Esophagus muscularis mucosa (tissue), 4 donors: ENCODE measurements around the gene HIF1A. TPM values are rescaled to one million over a fixed set of nuclear protein-coding genes. Genes with fewer than 3 reads are reported as not detected.

Experiments
- DNase-seq: peaks from one replicate; pipeline ENCODE4 v3.0.0-alpha.2; 2017; ENCODE audit errors: extremely low spot score
- H3K27ac ChIP-seq, 4 donors: fragments of 200-600 bp; sonication (generic); replicated peaks in 1 of 4; 1 replicate in 3 of 4; 2 replicates in 1 of 4; pipeline ENCODE4 v1.5.1; 2016 to 2019; ENCODE audit warnings: mild to moderate bottlenecking in 1 of 4
- H3K27me3 ChIP-seq, 4 donors: fragments of 200-600 bp; sonication (generic); one replicate each; pipeline versions ENCODE4 v1.5.1 to v1.6.0; 2016 to 2019
- H3K36me3 ChIP-seq, 4 donors: fragments of 200-600 bp; sonication (generic); one replicate each; pipeline ENCODE4 v1.5.1; 2016 to 2019
- H3K4me1 ChIP-seq, 4 donors: fragments of 200-600 bp; sonication (generic); one replicate each; pipeline ENCODE4 v1.5.1; 2016 to 2019
- H3K4me3 ChIP-seq, 4 donors: fragments of 200-600 bp; sonication (generic); 1 replicate in 2 of 4; 2 replicates in 2 of 4; pipeline ENCODE4 v1.5.1; 2016 to 2019; ENCODE audit warnings: mild to moderate bottlenecking in 4 of 4, moderate library complexity in 1 of 4
- H3K9me3 ChIP-seq, 4 donors: fragments of 200-600 bp; sonication (generic); 1 replicate in 3 of 4; 2 replicates in 1 of 4; pipeline ENCODE4 v1.5.1; 2016 to 2019
- CTCF ChIP-seq, 3 experiments: fragments of 200-600 bp in 2 of 3; fragments of 450-650 bp in 1 of 3; sonication (generic) in 2 of 3; IDR thresholded peaks; one replicate each; pipeline ENCODE4 v1.5.1; 2017 to 2019; ENCODE audit warnings: antibody characterized with exemption in 3 of 3, mild to moderate bottlenecking in 2 of 3, moderate library complexity in 1 of 3
- EP300 ChIP-seq: sonication (generic); formaldehyde crosslinking; IDR thresholded peaks from one replicate; pipeline ENCODE4 v1.6.1; 2017; ENCODE audit warnings: antibody characterized with exemption
- POLR2A ChIP-seq: fragments of 450-650 bp; IDR thresholded peaks from one replicate; pipeline ENCODE4 v1.6.1; 2017; ENCODE audit warnings: antibody characterized with exemption, moderate library complexity, mild to moderate bottlenecking, low read depth
- POLR2AphosphoS5 ChIP-seq, 2 donors: sonication (generic); formaldehyde crosslinking; IDR thresholded peaks; one replicate each; pipeline ENCODE4 v1.6.1; 2017; ENCODE audit warnings: antibody characterized with exemption in 2 of 2
- WGBS: methylation state at CpG from one replicate; pipeline ENCODE4 v1.1.5; 2018; 5-methylcytosine and 5-hydroxymethylcytosine counted together
- intact Hi-C: fragments of 100-400 bp; cut with DNase I; formaldehyde crosslinking; loops from one replicate; pipeline ENCODE4 v1.15.1; 2023
- total RNA-seq, 4 donors: library from RNA; depleted of rRNA; stranded (reverse); fragments of >200 nt; gene quantifications; one replicate each; pipeline versions ENCODE4 v1.1.0 to v1.2.1, GENCODE V29; 2016

The HIF1A gene
- total RNA-seq, 4 donors from 2014 or later = 77.4 to 156 (median 86.5) TPM

GRCh38 chr14:61710853-61711817, 15.8 kb downstream of the HIF1A start:
- no peak for DNase-seq
- intact Hi-C loops = no loop called here
- Histone ChIP-seq H3K9me3 (no peaks in the 10 kb centered on the region), H3K27me3 (no peaks in the 10 kb centered on the region), H3K4me1 (peaks cover 38 to 75% (median 64%) of the 10 kb centered on the region in 4 donors), H3K27ac (no peak overlapping the region), H3K4me3 (no peak overlapping the region), H3K36me3 (no peaks in the 10 kb centered on the region)
- WGBS = 79% methylated on average over 12 of the region's 12 CpGs
- no peak for TF ChIP-seq EP300
- TF ChIP-seq POLR2AphosphoS5 (IDR thresholded peaks at IDR 0.05) = no peak

- Histone ChIP-seq H3K27me3 (no peaks in the 10 kb centered on the region), H3K36me3 (no peaks in the 10 kb centered on the region), H3K4me1 (peaks cover 44 to 77% (median 65%) of the 10 kb centered on the region in 4 donors), H3K9me3 (no peaks in the 10 kb centered on the region), H3K27ac (no peak overlapping the region), H3K4me3 (no peak overlapping the region)
- 100% methylated on average over 1 of the region's 1 CpG for WGBS
- no peak for DNase-seq
- intact Hi-C loops = no loop called here
- TF ChIP-seq POLR2AphosphoS5 (IDR thresholded peaks at IDR 0.05) = no peak
- no peak for TF ChIP-seq EP300
- TF ChIP-seq POLR2A = no peak
- TF ChIP-seq CTCF (IDR thresholded peaks at IDR 0.05) = no peak
These were observed 16.8 kb downstream of the HIF1A start for GRCh38 chr14:61712137-61712536.

GRCh38 chr14:61713724-61714437, 18.6 kb downstream of the HIF1A start:
- H3K27ac ChIP-seq = peak overlapping the region; percentile 2 to 24 (median 4)
- no peak for DNase-seq
- H3K9me3 ChIP-seq = no peaks in the 10 kb centered on the region
- H3K27me3 ChIP-seq = no peaks in the 10 kb centered on the region
- peaks cover 57 to 89% (median 80%) of the 10 kb centered on the region in 4 donors for H3K4me1 ChIP-seq
- no peak for TF ChIP-seq POLR2AphosphoS5 (IDR thresholded peaks at IDR 0.05)
- TF ChIP-seq EP300 = no peak
- no peak for TF ChIP-seq CTCF (IDR thresholded peaks at IDR 0.05)
- TF ChIP-seq POLR2A = no peak
- WGBS = 68% methylated on average over 4 of the region's 4 CpGs
- H3K36me3 ChIP-seq = no peaks in the 10 kb centered on the region
- H3K4me3 ChIP-seq = no peak overlapping the region
- intact Hi-C loops = no loop called here

- TF ChIP-seq POLR2AphosphoS5 (IDR thresholded peaks at IDR 0.05) (no peak), EP300 (no peak), CTCF (IDR thresholded peaks at IDR 0.05) (no peak), POLR2A (no peak)
- H3K9me3 ChIP-seq = no peaks in the 10 kb centered on the region
- WGBS = 88% methylated on average over 1 of the region's 1 CpG
- peaks cover 60 to 100% (median 90%) of the 10 kb centered on the region in 4 donors for H3K4me1 ChIP-seq
- H3K36me3 ChIP-seq = peaks cover under 1 to 8% (median 3%) of the 10 kb centered on the region in 4 donors
- peak overlapping the region; percentile 21 to 36 (median 22) for H3K27ac ChIP-seq
- no peak for DNase-seq
- intact Hi-C loops = no loop called here
- no peaks in the 10 kb centered on the region for H3K27me3 ChIP-seq
- no peak overlapping the region for H3K4me3 ChIP-seq
These were observed 21.6 kb downstream of the HIF1A start for GRCh38 chr14:61716956-61717355.

GRCh38 chr14:61718039-61718438, 22.7 kb downstream of the HIF1A start:
- intact Hi-C loops = no loop called here

More at GRCh38 chr14:61718039-61718438, 22.7 kb downstream of the HIF1A start:
- no peaks in the 10 kb centered on the region for H3K27me3 ChIP-seq
- TF ChIP-seq EP300 = no peak
- no peaks in the 10 kb centered on the region for H3K9me3 ChIP-seq
- DNase-seq = no peak
- no peak overlapping the region for H3K4me3 ChIP-seq
- WGBS = 93% methylated on average over 2 of the region's 2 CpGs
- H3K36me3 ChIP-seq = peaks cover 3 to 16% (median 10%) of the 10 kb centered on the region in 4 donors
- peaks cover 51 to 92% (median 83%) of the 10 kb centered on the region in 4 donors for H3K4me1 ChIP-seq
- H3K27ac ChIP-seq = peak overlapping the region in 2 of 4 donors; percentile 24 to 36
